Measurements from ENCODE around the gene RBM38.

The RBM38 gene

DNA sequence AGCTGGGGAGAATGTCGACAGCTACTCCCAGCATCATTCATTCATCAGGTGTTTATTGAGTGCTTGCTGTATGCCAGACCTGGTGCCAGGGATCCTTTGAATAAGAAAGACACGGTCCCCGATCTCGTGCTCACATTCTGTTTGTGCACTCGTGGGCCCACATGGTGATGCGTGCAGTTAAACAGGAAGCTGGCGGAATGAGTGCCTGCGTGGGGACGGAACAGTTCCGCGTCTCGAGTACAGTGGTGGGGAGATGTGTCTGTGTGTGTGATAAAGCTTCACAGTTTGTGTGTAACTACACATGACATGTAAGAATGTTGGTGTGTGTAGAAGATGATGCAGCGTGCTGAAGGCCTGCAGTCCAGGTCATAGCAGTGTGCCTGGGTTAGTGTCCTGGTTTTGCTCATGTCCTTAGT, 6.5 kb downstream of the RBM38 start:
- Histone ChIP-seq H3K79me2 (ENCODE audit: low read length) (peaks cover 95% of the 10 kb centered on the region), H3K9me3 (replicated peaks; ENCODE audit: insufficient read depth, low read length) (no peaks in the 10 kb centered on the region), H3K36me3 (replicated peaks; ENCODE audit: insufficient read depth, low read length) (peaks cover 35% of the 10 kb centered on the region), H2AFZ (ENCODE audit: low read length) (no peak overlapping the region), H3K4me2 (ENCODE audit: low read depth, low read length) (peak overlapping the region; percentile 88), H3F3A (ENCODE audit: insufficient read depth, low read length) (peaks cover 78% of the 10 kb centered on the region), H4K20me1 (ENCODE audit: insufficient read depth, low read length) (peaks cover 70% of the 10 kb centered on the region), H3K27me3 (replicated peaks; ENCODE audit: insufficient read depth, low read length) (no peaks in the 10 kb centered on the region), H3K9me2 (replicated peaks; ENCODE audit: insufficient read depth, low read length) (no peaks in the 10 kb centered on the region), H3K4me3 (ENCODE audit: low read length) (peak overlapping the region; percentile 43), H3K9ac (ENCODE audit: low read length) (peak overlapping the region; percentile 68), H3K4me1 (ENCODE audit: low read length) (peaks cover 70% of the 10 kb centered on the region), H3K27ac (ENCODE audit: low read length) (peak overlapping the region; percentile 100)
- TF ChIP-seq, protein P1, sequence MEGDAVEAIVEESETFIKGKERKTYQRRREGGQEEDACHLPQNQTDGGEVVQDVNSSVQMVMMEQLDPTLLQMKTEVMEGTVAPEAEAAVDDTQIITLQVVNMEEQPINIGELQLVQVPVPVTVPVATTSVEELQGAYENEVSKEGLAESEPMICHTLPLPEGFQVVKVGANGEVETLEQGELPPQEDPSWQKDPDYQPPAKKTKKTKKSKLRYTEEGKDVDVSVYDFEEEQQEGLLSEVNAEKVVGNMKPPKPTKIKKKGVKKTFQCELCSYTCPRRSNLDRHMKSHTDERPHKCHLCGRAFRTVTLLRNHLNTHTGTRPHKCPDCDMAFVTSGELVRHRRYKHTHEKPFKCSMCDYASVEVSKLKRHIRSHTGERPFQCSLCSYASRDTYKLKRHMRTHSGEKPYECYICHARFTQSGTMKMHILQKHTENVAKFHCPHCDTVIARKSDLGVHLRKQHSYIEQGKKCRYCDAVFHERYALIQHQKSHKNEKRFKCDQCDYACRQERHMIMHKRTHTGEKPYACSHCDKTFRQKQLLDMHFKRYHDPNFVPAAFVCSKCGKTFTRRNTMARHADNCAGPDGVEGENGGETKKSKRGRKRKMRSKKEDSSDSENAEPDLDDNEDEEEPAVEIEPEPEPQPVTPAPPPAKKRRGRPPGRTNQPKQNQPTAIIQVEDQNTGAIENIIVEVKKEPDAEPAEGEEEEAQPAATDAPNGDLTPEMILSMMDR (IDR thresholded peaks at IDR 0.05; ENCODE audit: low read length), result no peak
- no peak for TF ChIP-seq EZH2phosphoT487 (IDR thresholded peaks at IDR 0.05; ENCODE audit: low read length)
- TF ChIP-seq EZH2 (optimal IDR thresholded peaks at IDR 0.05; ENCODE audit: low read depth, low read length), result no peak
- DNase-seq, result no peak

DNA sequence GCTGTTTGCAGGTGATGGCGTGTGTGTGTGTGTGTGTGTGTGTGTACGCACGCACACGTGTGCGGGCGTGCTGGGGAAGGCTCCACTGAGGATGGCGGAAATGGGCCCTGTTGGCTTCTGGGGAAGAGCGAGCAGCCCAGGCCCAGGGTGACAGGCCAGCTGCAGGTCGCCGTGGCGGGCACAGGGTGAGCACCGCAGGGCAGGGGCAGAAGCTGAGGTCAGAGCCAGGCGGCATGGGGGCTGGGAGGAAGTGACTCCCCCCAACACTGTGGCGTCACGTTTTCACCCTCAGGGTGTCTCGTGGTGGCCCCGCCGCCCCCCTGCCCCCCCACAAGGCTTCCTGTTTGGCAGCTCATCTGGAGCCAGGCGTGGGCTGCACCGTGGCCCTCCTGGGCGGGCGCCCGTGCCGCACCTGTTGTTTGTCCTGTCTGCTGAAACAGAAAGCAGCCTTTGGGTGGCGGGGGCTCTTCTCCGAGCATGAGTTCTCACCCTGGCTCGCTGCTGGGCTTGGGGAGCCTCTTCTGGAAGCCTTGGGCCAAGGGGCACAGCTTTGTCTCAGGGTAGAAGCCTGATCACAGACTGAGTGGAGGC, 7.1 kb downstream of the RBM38 start:
- Histone ChIP-seq H3K9me3 (replicated peaks; ENCODE audit: insufficient read depth, low read length) (no peaks in the 10 kb centered on the region), H2AFZ (ENCODE audit: low read length) (no peak overlapping the region), H4K20me1 (ENCODE audit: insufficient read depth, low read length) (peaks cover 77% of the 10 kb centered on the region), H3K4me1 (ENCODE audit: low read length) (peaks cover 69% of the 10 kb centered on the region), H3K4me2 (ENCODE audit: low read depth, low read length) (peak overlapping the region; percentile 99), H3F3A (ENCODE audit: insufficient read depth, low read length) (peaks cover 71% of the 10 kb centered on the region), H3K79me2 (ENCODE audit: low read length) (peaks cover 95% of the 10 kb centered on the region), H3K9me2 (replicated peaks; ENCODE audit: insufficient read depth, low read length) (no peaks in the 10 kb centered on the region), H3K9ac (ENCODE audit: low read length) (peak overlapping the region; percentile 87), H3K27me3 (replicated peaks; ENCODE audit: insufficient read depth, low read length) (no peaks in the 10 kb centered on the region), H3K36me3 (replicated peaks; ENCODE audit: insufficient read depth, low read length) (peaks cover 38% of the 10 kb centered on the region), H3K27ac (ENCODE audit: low read length) (peak overlapping the region; percentile 100), H3K4me3 (ENCODE audit: low read length) (peak overlapping the region; percentile 59)
- TF ChIP-seq EZH2phosphoT487 (IDR thresholded peaks at IDR 0.05; ENCODE audit: low read length) (no peak), EZH2 (optimal IDR thresholded peaks at IDR 0.05; ENCODE audit: low read depth, low read length) (no peak)
- TF ChIP-seq, protein P1 (IDR thresholded peaks at IDR 0.05; ENCODE audit: low read length), result 0 out of 2 replicates have a peak, but pooled peaks have one; percentile 17
- peak; percentile 98 for DNase-seq

DNA sequence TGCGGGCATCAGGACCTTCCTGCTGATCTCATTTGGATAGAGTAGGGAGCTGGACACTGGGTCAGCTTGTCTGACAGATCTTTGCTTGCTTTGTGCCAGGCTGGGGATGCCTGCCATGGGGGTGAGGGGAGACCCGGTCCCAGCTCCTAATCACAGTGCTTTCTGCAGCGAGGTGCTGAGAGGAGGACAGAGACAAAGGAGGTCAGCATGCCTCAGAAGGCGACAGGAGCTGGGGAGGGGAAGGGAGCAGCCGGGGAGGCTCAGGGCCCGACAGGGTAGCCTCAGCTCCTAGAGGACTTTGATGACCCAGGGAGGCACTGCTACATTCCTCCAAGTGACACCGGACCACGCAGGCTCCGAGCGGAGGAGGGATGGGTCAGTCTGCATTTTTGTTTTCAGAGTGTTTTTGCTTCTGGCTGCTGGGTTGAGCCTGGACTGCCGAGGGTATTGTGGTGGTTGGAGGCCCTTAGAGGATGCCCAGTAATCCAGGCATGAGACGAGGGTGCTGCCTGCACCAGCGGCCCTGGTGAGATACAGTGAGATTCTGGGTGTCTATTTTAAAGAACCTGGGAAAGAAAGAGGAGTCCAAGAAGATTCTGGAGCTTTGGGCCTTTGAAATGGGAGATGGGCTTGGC, 7.8 kb downstream of the RBM38 start:
- no peaks in the 10 kb centered on the region for H3K27me3 ChIP-seq (replicated peaks; ENCODE audit: insufficient read depth, low read length)
- peak overlapping the region; percentile 99 for H3K4me2 ChIP-seq (ENCODE audit: low read depth, low read length)
- peaks cover 95% of the 10 kb centered on the region for H3K79me2 ChIP-seq (ENCODE audit: low read length)
- peaks cover 80% of the 10 kb centered on the region for H4K20me1 ChIP-seq (ENCODE audit: insufficient read depth, low read length)
- peaks cover 68% of the 10 kb centered on the region for H3F3A ChIP-seq (ENCODE audit: insufficient read depth, low read length)
- no peak overlapping the region for H2AFZ ChIP-seq (ENCODE audit: low read length)
- peaks cover 42% of the 10 kb centered on the region for H3K36me3 ChIP-seq (replicated peaks; ENCODE audit: insufficient read depth, low read length)
- no peak for TF ChIP-seq EZH2phosphoT487 (IDR thresholded peaks at IDR 0.05; ENCODE audit: low read length)
- TF ChIP-seq, protein P1 (IDR thresholded peaks at IDR 0.05; ENCODE audit: low read length), result no peak
- TF ChIP-seq EZH2 (optimal IDR thresholded peaks at IDR 0.05; ENCODE audit: low read depth, low read length), result no peak
- DNase-seq, result no peak
- peaks cover 62% of the 10 kb centered on the region for H3K4me1 ChIP-seq (ENCODE audit: low read length)
- no peaks in the 10 kb centered on the region for H3K9me2 ChIP-seq (replicated peaks; ENCODE audit: insufficient read depth, low read length)
- H3K4me3 ChIP-seq (ENCODE audit: low read length), result peak overlapping the region; percentile 59
- peak overlapping the region; percentile 87 for H3K9ac ChIP-seq (ENCODE audit: low read length)
- no peaks in the 10 kb centered on the region for H3K9me3 ChIP-seq (replicated peaks; ENCODE audit: insufficient read depth, low read length)
- peak overlapping the region; percentile 100 for H3K27ac ChIP-seq (ENCODE audit: low read length)
